T-helper 2 cell treated with Interferon-gamma antibody and Interleukin-4, amounts not matched to agents 5 μg/mL and 100 μg/mL, for 36 hours (primary cell): ENCODE results near the gene PCYOX1L.

Source experiments
- DNase-seq: peaks from one replicate; pipeline ENCODE4 v3.0.0; 2021; ENCODE audit warnings: low spot score
- H3K27ac Mint-ChIP-seq: one replicate; pipeline ENCODE4 v1.8.0; 2021; ENCODE audit warnings: mild to moderate bottlenecking, mixed read lengths
- H3K27me3 Mint-ChIP-seq: one replicate; pipeline ENCODE4 v1.8.0; 2021; ENCODE audit warnings: low read depth, mixed read lengths
- H3K36me3 Mint-ChIP-seq: one replicate; pipeline ENCODE4 v1.8.0; 2021; ENCODE audit warnings: low read depth, mixed read lengths
- H3K4me1 Mint-ChIP-seq: one replicate; pipeline ENCODE4 v1.8.0; 2021; ENCODE audit warnings: low read depth, mixed read lengths
- H3K4me3 Mint-ChIP-seq: one replicate; pipeline ENCODE4 v1.8.0; 2022; ENCODE audit warnings: mild to moderate bottlenecking, moderate library complexity, mixed read lengths
- H3K9me3 Mint-ChIP-seq: one replicate; pipeline ENCODE4 v1.8.0; 2021; ENCODE audit warnings: mixed read lengths

Gene PCYOX1L

DNA sequence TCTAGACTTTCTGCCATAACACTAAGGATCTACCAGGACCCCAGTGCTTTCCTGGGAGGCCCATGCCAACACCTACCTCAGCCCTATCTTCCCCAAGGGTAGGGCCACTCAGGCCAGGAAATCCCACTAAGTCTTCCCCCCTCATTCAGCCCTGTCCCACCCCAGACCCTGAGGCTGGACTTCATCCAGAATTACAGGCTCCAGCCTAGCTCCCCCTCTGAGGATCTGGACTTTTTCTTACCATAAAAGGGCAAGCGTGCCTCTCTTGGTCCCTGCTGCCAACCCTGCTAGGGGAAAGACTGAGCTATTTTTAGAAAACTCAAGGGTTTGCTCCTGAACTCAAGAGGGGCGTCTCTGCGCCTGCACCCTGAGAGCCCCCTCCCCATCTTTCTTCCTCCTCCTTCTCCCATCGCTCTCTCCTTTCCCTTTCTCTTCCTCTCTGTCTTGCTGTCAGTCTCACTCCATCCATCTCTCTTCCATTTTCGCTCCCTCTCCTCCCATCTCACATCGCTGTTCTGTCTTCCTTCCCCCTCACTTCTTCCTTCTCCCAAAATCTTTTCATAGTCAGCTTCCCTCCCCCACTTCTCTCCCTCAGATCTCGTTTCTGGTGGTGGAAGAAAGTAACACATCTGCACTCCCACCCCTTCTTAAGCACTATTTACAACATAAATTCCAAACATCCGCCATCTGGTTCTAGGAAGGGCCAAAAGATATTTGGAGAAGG is 59.3 kb downstream of the PCYOX1L start:
- Mint-ChIP-seq H3K9me3 (no peaks in the 10 kb centered on the region), H3K36me3 (no peaks in the 10 kb centered on the region), H3K4me1 (no peaks in the 10 kb centered on the region), H3K4me3 (no peak overlapping the region), H3K27ac (no peak overlapping the region), H3K27me3 (peaks cover 3% of the 10 kb centered on the region)
- no peak for DNase-seq

DNA sequence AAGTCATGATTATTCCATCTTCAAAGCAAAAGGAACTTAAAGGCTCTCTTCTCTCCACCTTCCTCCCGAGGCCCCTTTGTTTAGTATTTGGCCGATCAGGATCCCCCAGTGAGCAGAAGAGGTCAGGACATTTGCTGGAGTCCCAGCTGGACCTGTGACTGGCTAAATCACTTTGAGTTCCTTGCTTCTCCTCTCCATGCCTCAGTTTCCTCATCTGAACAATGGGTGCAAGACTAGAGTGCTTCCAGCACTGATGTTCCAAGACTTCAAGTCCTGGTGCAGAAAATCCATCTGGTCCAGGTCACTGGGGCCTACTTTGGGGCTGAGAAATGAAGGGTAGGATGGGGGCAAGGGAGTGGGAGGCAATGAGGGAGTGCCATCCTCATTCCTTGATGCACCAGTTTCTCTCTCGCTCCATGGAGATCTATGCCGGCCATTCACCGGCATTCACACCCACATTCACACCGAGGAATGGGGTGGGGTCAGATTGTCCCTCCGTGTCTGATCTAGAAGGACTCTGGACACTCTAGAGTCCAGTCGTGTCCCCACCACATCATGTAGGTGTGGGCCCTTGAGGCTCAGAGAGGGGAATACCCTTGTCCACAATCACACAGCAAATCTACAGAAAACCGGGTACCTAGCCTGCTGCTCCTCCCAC is 60.0 kb downstream of the PCYOX1L start:
- Mint-ChIP-seq H3K27ac (no peak overlapping the region), H3K9me3 (no peaks in the 10 kb centered on the region), H3K36me3 (no peaks in the 10 kb centered on the region), H3K4me3 (no peak overlapping the region), H3K27me3 (peaks cover 3% of the 10 kb centered on the region), H3K4me1 (no peaks in the 10 kb centered on the region)
- no peak for DNase-seq

- Mint-ChIP-seq H3K27ac (no peak overlapping the region), H3K4me3 (no peak overlapping the region), H3K4me1 (no peaks in the 10 kb centered on the region), H3K36me3 (no peaks in the 10 kb centered on the region), H3K9me3 (no peaks in the 10 kb centered on the region), H3K27me3 (peaks cover 3% of the 10 kb centered on the region)
- DNase-seq = no peak
These were observed 61.2 kb downstream of the PCYOX1L start for GRCh38 chr5:149418910-149419531.
